Measurements from ENCODE around the gene AKAIN1.

Gene AKAIN1

GRCh38 chr18:5197032-5197434 is at the start of gene AKAIN1:
AKAIN1 (minus strand) TSS chr18:5197257; CDS start chr18:5197053, 204 bp downstream.
- no peak for DNase-seq

- DNase-seq = no peak
Observed at GRCh38 chr18:5244941-5245340, 47.9 kb upstream of the AKAIN1 start.

- DNase-seq = no peak
Observed at GRCh38 chr18:5239447-5239846, 42.4 kb upstream of the AKAIN1 start.

GRCh38 chr18:5238371-5238976 is 41.4 kb upstream of the AKAIN1 start:
- DNase-seq = no peak

- DNase-seq = no peak
Observed at GRCh38 chr18:5237723-5238370, 40.8 kb upstream of the AKAIN1 start.

GRCh38 chr18:5237083-5237722 is 40.1 kb upstream of the AKAIN1 start:
- no peak for DNase-seq

GRCh38 chr18:5214583-5215351 is 17.7 kb upstream of the AKAIN1 start:
- DNase-seq = no peak

- no peak for DNase-seq
Observed at GRCh38 chr18:5207471-5208150, 10.6 kb upstream of the AKAIN1 start.

- peak; percentile 39 for DNase-seq
Observed at GRCh38 chr18:5198311-5198710, 1.3 kb upstream of the AKAIN1 start.

GRCh38 chr18:5197461-5197860 is 404 bp upstream of the AKAIN1 start:
- DNase-seq = no peak

GRCh38 chr18:5196253-5197031 is 615 bp downstream of the AKAIN1 start:
- DNase-seq = peak; percentile 26

- no peak for DNase-seq
Observed at GRCh38 chr18:5195656-5196055, 1.4 kb downstream of the AKAIN1 start.

GRCh38 chr18:5180254-5180653 is 16.8 kb downstream of the AKAIN1 start:
- no peak for DNase-seq

GRCh38 chr18:5178519-5178918 is 18.5 kb downstream of the AKAIN1 start:
- no peak for DNase-seq

- DNase-seq = no peak
Observed at GRCh38 chr18:5175378-5175777, 21.7 kb downstream of the AKAIN1 start.

- no peak for DNase-seq
Observed at GRCh38 chr18:5173646-5174045, 23.4 kb downstream of the AKAIN1 start.

GRCh38 chr18:5173236-5173635 is 23.8 kb downstream of the AKAIN1 start:
- DNase-seq = no peak

GRCh38 chr18:5167831-5168230 is 29.2 kb downstream of the AKAIN1 start:
- DNase-seq = no peak

GRCh38 chr18:5166606-5167280 is 30.3 kb downstream of the AKAIN1 start:
- DNase-seq = no peak

- DNase-seq = no peak
Observed at GRCh38 chr18:5164903-5165302, 32.2 kb downstream of the AKAIN1 start.

- DNase-seq = no peak
Observed at GRCh38 chr18:5162111-5162510, 34.9 kb downstream of the AKAIN1 start.

- no peak for DNase-seq
Observed at GRCh38 chr18:5159080-5159479, 38.0 kb downstream of the AKAIN1 start.

Data from NCI-H524 treated with DMSO at 0.1 percent for 48 hours (cell line).